ENCODE results near the gene PFN2. TPM values are rescaled to one million over a fixed set of nuclear protein-coding genes. Genes with fewer than 3 reads are reported as not detected.

The PFN2 gene
- total RNA-seq, 2 donors from 2014 or later = 3.2 to 5.9 TPM

DNA sequence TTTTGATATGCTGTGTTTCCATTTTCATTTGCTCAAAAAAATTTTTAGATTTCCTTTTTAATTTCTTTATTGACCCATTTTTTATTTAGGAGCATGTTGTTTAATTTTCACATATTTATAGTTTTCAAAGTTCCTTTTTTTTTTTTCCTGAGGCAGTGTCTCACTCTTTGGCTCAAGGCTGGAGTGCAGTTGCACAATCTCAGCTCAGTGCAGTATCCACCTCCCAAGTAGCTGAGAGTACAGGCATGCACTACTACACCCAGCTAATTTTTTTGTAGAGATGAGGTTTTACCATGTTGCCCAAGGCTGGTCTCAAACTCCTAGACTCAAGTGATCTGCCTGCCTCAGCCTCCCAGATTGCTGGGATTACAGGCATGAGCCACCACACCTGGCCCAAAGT is 36.2 kb downstream of the PFN2 start:
- H3K9me3 Mint-ChIP-seq = peaks cover 0 to 1% of the 10 kb centered on the region in 2 donors

GRCh38 chr3:149933858-149934257 is 36.8 kb downstream of the PFN2 start:
- Mint-ChIP-seq H3K36me3 (ENCODE audit: insufficient read depth in 2 of 2) (peaks cover 4 to 13% of the 10 kb centered on the region in 2 donors), H3K4me1 (ENCODE audit: low read depth) (peaks cover 13% of the 10 kb centered on the region), H3K9me3 (peaks cover 0 to 1% of the 10 kb centered on the region in 2 donors), H3K27me3 (ENCODE audit: low read depth) (no peaks in the 10 kb centered on the region), H3K27ac (no peak overlapping the region), H3K4me3 (no peak overlapping the region)
- ATAC-seq (replicated peaks in 1 of 2) (no peak), DNase-seq (no peak)

More for the DNA sequence above, 36.2 kb downstream of the PFN2 start:
- Mint-ChIP-seq H3K27ac (peak overlapping the region; percentile 89), H3K4me3 (no peak overlapping the region), H3K36me3 (ENCODE audit: insufficient read depth in 2 of 2) (peaks cover 4 to 13% of the 10 kb centered on the region in 2 donors), H3K4me1 (ENCODE audit: low read depth) (peaks cover 19% of the 10 kb centered on the region), H3K27me3 (ENCODE audit: low read depth) (no peaks in the 10 kb centered on the region)
- ATAC-seq (replicated peaks in 1 of 2) = no peak
- no peak for DNase-seq

DNA sequence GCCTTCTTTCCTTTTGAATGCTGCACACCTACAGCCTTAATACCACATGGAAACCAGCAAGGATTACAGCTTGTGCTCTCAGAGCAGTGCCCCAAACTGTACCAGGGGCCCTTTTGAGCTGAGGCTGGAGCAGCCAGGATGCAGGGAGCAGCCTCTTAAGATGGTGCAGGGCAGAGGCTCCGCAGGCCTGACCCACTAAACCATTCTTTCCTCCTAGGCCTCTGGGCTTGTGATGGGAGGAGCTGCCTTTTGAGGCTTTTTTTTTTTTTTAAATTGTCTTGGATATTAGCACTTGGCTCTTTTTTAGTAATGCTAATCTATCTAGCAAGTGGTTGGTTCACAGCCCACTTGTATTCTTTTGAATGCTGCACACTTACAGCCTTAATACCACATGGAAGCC is 37.7 kb downstream of the PFN2 start:
- H3K4me3 Mint-ChIP-seq = no peak overlapping the region
- ATAC-seq (replicated peaks in 1 of 2) = no peak
- H3K4me1 Mint-ChIP-seq (ENCODE audit: low read depth) = peaks cover 12% of the 10 kb centered on the region
- H3K9me3 Mint-ChIP-seq = peaks cover 0 to 1% of the 10 kb centered on the region in 2 donors
- H3K27ac Mint-ChIP-seq = no peak overlapping the region
- DNase-seq = no peak
- H3K27me3 Mint-ChIP-seq (ENCODE audit: low read depth) = no peaks in the 10 kb centered on the region
- peaks cover 5 to 17% of the 10 kb centered on the region in 2 donors for H3K36me3 Mint-ChIP-seq (ENCODE audit: insufficient read depth in 2 of 2)

DNA sequence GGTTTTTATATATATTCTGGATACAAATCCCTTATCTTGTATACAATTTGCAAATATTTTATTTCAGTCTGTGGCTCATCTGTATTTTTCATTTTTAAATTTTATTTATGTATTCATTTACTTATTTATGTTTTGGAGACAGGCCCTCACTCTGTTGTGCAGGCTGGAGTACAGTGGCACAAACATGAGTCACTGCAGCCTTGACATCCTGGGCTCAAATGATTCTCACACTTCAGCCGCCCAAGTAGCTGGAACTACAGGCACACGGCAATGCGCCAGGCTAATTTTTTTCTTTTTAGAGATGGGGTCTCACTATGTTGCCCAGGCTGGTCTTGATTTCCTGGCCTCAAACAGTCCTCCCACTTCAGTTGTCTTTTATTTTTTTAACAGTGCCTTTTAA is 50.6 kb downstream of the PFN2 start:
- no peaks in the 10 kb centered on the region for H3K27me3 Mint-ChIP-seq (ENCODE audit: low read depth)

GRCh38 chr3:149919509-149919908 is 51.2 kb downstream of the PFN2 start:
- peaks cover 2 to 9% of the 10 kb centered on the region in 2 donors for H3K36me3 Mint-ChIP-seq (ENCODE audit: insufficient read depth in 2 of 2)
- no peaks in the 10 kb centered on the region for H3K4me1 Mint-ChIP-seq (ENCODE audit: low read depth)
- ATAC-seq (replicated peaks in 1 of 2) (no peak), DNase-seq (no peak)
- H3K27me3 Mint-ChIP-seq (ENCODE audit: low read depth) = no peaks in the 10 kb centered on the region
- no peak overlapping the region for H3K4me3 Mint-ChIP-seq
- no peak overlapping the region for H3K27ac Mint-ChIP-seq
- H3K9me3 Mint-ChIP-seq = no peaks in the 10 kb centered on the region

More for the DNA sequence above, 50.6 kb downstream of the PFN2 start:
- no peak overlapping the region for H3K4me3 Mint-ChIP-seq
- no peak overlapping the region for H3K27ac Mint-ChIP-seq
- DNase-seq (no peak), ATAC-seq (replicated peaks in 1 of 2) (no peak)
- peaks cover 2 to 9% of the 10 kb centered on the region in 2 donors for H3K36me3 Mint-ChIP-seq (ENCODE audit: insufficient read depth in 2 of 2)
- no peaks in the 10 kb centered on the region for H3K4me1 Mint-ChIP-seq (ENCODE audit: low read depth)
- no peaks in the 10 kb centered on the region for H3K9me3 Mint-ChIP-seq

GRCh38 chr3:149917124-149917667 is 53.5 kb downstream of the PFN2 start:
- H3K4me3 Mint-ChIP-seq = no peak overlapping the region
- peaks cover 4 to 10% of the 10 kb centered on the region in 2 donors for H3K36me3 Mint-ChIP-seq (ENCODE audit: insufficient read depth in 2 of 2)
- H3K27me3 Mint-ChIP-seq (ENCODE audit: low read depth) = no peaks in the 10 kb centered on the region
- no peaks in the 10 kb centered on the region for H3K4me1 Mint-ChIP-seq (ENCODE audit: low read depth)
- no peaks in the 10 kb centered on the region for H3K9me3 Mint-ChIP-seq
- no peak overlapping the region for H3K27ac Mint-ChIP-seq
- ATAC-seq (replicated peaks in 1 of 2) = no peak
- no peak for DNase-seq

Other genes starting within 250 kb of the PFN2 start
- 10 to 100 TPM; 35.3 to 40.6 TPM for gene COMMD2, start 218.4 kb downstream of the PFN2 start, total RNA-seq
- not detected for gene ANKUB1, start 178.3 kb downstream of the PFN2 start, total RNA-seq
- gene RNF13, start 157.7 kb downstream of the PFN2 start, total RNA-seq = 10 to 100 TPM; 45.0 to 47.3 TPM

All from activated T-cell treated with anti-CD3 and anti-CD28 coated beads, Interleukin-2, amount 50 U/mL, for 72 hours (primary cell).